Spinal cord (tissue), 10 donors: Measurements from ENCODE around the gene LMAN2L. TPM values are rescaled to one million over a fixed set of nuclear protein-coding genes. Genes with fewer than 3 reads are reported as not detected.
A peak's percentile ranks its signal among the peaks of the same experiment; 100 is the strongest.

Experiments
- DNase-seq, 6 donors: peaks; one replicate each; pipeline versions ENCODE4 v3.0.0 to v3.0.0-alpha.2; 2013 to 2015; ENCODE audit warnings: low spot score in 6 of 6, low read depth in 4 of 6
- H3K27ac ChIP-seq: one replicate; pipeline ENCODE4 v1.5.1; 2013; ENCODE audit warnings: low read depth, low read length, control low read depth
- H3K27me3 ChIP-seq: one replicate; pipeline ENCODE4 v1.6.1; 2013; ENCODE audit warnings: low read length; ENCODE audit not compliant: control insufficient read depth, insufficient read depth
- H3K36me3 ChIP-seq: one replicate; pipeline ENCODE4 v1.6.1; 2013; ENCODE audit warnings: low read length; ENCODE audit not compliant: control insufficient read depth, insufficient read depth
- H3K4me1 ChIP-seq: one replicate; pipeline ENCODE4 v1.6.1; 2013; ENCODE audit warnings: low read length; ENCODE audit not compliant: control insufficient read depth, insufficient read depth
- H3K4me3 ChIP-seq: one replicate; pipeline ENCODE4 v1.5.1; 2013; ENCODE audit warnings: low read depth, low read length, control low read depth
- H3K9me3 ChIP-seq: one replicate; pipeline ENCODE4 v1.6.1; 2013; ENCODE audit warnings: low read length; ENCODE audit not compliant: control insufficient read depth, insufficient read depth
- WGBS: methylation state at CpG from one replicate; pipeline ENCODE4 v1.1.5; 2013; ENCODE audit warnings: missing lambda C conversion rate; ENCODE audit not compliant: insufficient coverage; 5-methylcytosine and 5-hydroxymethylcytosine counted together
- polyA plus RNA-seq, 2 donors: library from polyadenylated mRNA; unstranded; fragments of 120-200 nt; gene quantifications; one replicate each; pipeline ENCODE4 v1.2.1, GENCODE V29; 2013; ENCODE audit not compliant: insufficient read length in 2 of 2
- total RNA-seq, 2 donors: library from RNA; depleted of rRNA in 1 of 2; stranded (reverse); fragments of 120-200 nt in 1 of 2; fragments of >200 nt in 1 of 2; gene quantifications; one replicate each; pipeline versions ENCODE4 v1.2.3 to v1.2.4, GENCODE V29; 2013 to 2014
- donor health status: healthy.

The LMAN2L gene
- total and polyA plus RNA-seq, 4 donors: 26.7 to 34.0 (median 31.7) TPM

DNA sequence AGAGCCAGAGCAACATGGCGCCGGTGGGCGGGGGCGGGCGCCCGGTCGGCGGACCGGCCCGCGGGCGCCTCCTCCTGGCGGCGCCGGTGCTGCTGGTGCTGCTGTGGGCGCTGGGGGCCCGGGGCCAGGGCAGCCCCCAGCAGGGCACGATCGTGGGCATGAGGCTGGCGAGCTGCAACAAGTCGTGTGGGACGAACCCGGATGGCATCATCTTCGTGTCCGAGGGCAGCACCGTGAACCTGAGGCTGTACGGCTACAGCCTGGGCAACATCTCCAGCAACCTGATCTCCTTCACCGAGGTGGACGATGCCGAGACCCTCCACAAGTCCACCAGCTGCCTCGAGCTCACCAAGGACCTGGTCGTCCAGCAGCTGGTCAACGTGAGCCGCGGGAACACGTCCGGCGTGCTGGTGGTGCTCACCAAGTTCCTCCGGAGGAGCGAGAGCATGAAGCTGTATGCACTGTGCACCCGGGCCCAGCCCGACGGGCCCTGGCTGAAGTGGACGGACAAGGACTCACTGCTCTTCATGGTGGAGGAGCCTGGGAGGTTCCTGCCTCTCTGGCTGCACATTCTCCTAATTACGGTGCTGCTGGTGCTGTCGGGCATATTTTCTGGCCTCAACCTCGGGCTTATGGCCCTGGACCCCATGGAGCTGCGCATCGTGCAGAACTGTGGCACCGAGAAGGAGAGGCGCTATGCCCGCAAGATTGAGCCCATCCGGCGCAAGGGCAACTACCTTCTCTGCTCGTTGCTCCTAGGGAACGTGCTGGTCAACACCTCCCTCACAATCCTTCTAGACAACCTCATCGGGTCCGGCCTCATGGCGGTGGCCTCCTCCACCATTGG is 21.3 kb upstream of the LMAN2L start:
- H3K36me3 ChIP-seq: no peaks in the 10 kb centered on the region
- peak overlapping the region; percentile 62 for H3K4me3 ChIP-seq
- H3K27me3 ChIP-seq: no peaks in the 10 kb centered on the region
- H3K4me1 ChIP-seq: peaks cover 46% of the 10 kb centered on the region
- peak overlapping the region; percentile 22 for H3K27ac ChIP-seq
- 33% methylated on average over 59 of the region's 59 CpGs for WGBS
- no peaks in the 10 kb centered on the region for H3K9me3 ChIP-seq
- DNase-seq: peak in 1 of 6 donors; percentile 38

- WGBS: under 1% methylated on average over 60 of the region's 62 CpGs
- Histone ChIP-seq H3K27ac (peak within 1 kb of the TSS; percentile 64), H3K36me3 (no peaks in the 10 kb centered on the region), H3K4me3 (peak within 1 kb of the TSS; percentile 62), H3K27me3 (no peaks in the 10 kb centered on the region), H3K9me3 (no peaks in the 10 kb centered on the region), H3K4me1 (peaks cover 43% of the 10 kb centered on the region)
- DNase-seq: peak; percentile 44 to 97 (median 86)
Observed at GRCh38 chr2:96760036-96760985, 20.4 kb upstream of the LMAN2L start, which contains the start of gene CNNM4. Gene CNNM4, plus strand, starts transcription at chr2:96760902. Its CDS starts 98 bp downstream, at chr2:96761000.

GRCh38 chr2:96759548-96759947 is 19.7 kb upstream of the LMAN2L start:
- Histone ChIP-seq H3K4me1 (peaks cover 41% of the 10 kb centered on the region), H3K9me3 (no peaks in the 10 kb centered on the region), H3K27me3 (no peaks in the 10 kb centered on the region), H3K36me3 (no peaks in the 10 kb centered on the region), H3K27ac (no peak overlapping the region), H3K4me3 (no peak overlapping the region)
- WGBS: no CpG with 5 or more reads among the region's 4 CpGs
- DNase-seq: no peak

DNA sequence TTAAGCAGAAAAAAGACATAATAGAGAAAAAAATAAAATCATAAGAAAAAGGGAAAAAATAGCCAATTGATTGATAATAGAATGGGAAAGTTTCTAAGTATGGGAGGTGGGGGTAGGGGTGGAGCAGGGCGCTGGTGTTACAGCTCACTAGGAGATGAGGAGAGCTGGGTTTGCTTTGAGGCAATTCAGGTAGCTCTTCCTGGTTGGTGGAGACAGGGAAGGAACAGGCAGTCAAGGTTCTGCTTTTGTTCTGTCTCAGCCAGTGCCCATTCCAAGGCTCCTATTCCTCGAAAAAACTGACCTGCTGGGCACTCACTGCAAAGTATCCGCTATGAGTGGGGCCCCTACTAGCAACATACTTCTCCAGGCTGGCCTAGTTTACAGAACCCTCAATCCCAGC is 19.1 kb upstream of the LMAN2L start:
- H3K27me3 ChIP-seq: no peaks in the 10 kb centered on the region
- WGBS: 82% methylated on average over 3 of the region's 3 CpGs
- H3K36me3 ChIP-seq: no peaks in the 10 kb centered on the region
- H3K27ac ChIP-seq: no peak overlapping the region
- H3K4me3 ChIP-seq: no peak overlapping the region
- H3K4me1 ChIP-seq: peaks cover 35% of the 10 kb centered on the region
- DNase-seq: no peak
- H3K9me3 ChIP-seq: no peaks in the 10 kb centered on the region

DNA sequence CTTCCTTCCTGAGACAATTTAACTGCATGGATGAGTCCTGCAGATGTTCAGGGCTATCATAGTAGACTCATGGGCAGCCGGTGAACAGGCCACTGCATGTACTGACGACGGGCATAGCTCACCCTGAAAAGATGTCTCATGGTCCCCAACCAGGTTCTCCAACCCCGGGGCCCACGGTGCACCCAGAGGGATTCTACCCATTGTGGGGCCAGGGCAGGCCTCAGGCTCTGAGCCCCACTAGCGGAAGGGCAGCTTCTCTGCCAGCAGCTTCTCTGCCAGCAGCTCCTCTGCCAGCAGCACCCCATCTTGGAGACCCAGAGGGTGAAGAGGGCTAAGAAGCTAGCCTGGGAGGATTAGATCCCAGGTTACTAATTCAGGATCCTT is 17.6 kb upstream of the LMAN2L start:
- DNase-seq: no peak
- 90% methylated on average over 6 of the region's 6 CpGs for WGBS
- H3K4me3 ChIP-seq: no peak overlapping the region
- no peaks in the 10 kb centered on the region for H3K36me3 ChIP-seq
- H3K9me3 ChIP-seq: no peaks in the 10 kb centered on the region
- H3K27ac ChIP-seq: no peak overlapping the region
- no peaks in the 10 kb centered on the region for H3K27me3 ChIP-seq
- peaks cover 20% of the 10 kb centered on the region for H3K4me1 ChIP-seq

GRCh38 chr2:96756788-96757476 is 17.1 kb upstream of the LMAN2L start:
- H3K4me1 ChIP-seq: peaks cover 16% of the 10 kb centered on the region
- H3K36me3 ChIP-seq: no peaks in the 10 kb centered on the region
- 86% methylated on average over 4 of the region's 5 CpGs for WGBS
- no peak overlapping the region for H3K4me3 ChIP-seq
- DNase-seq: no peak
- H3K27me3 ChIP-seq: no peaks in the 10 kb centered on the region
- H3K9me3 ChIP-seq: no peaks in the 10 kb centered on the region
- no peak overlapping the region for H3K27ac ChIP-seq

DNA sequence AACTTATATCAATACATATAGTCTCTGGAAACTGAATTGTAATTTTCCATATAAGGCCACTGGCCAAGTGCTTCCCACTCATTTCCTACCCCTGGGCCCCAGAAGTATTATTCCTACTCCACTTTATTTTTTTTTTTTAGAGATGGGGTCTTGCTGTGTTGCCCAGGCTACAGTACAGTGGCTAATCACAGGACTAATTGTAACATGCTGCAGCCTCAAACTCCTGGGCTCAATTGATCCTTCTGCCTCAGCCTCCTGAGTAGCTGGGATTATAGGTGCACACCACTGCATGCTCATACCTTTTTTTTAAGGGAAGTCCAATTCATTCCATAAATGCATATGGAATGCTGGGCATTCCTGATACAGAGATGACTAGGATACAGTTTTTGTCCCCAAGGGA is 14.5 kb upstream of the LMAN2L start:
- no peaks in the 10 kb centered on the region for H3K9me3 ChIP-seq

GRCh38 chr2:96753661-96754282 is 13.9 kb upstream of the LMAN2L start:
- no peaks in the 10 kb centered on the region for H3K36me3 ChIP-seq
- H3K4me1 ChIP-seq: no peaks in the 10 kb centered on the region
- no peaks in the 10 kb centered on the region for H3K9me3 ChIP-seq
- no peaks in the 10 kb centered on the region for H3K27me3 ChIP-seq
- 57% methylated on average over 4 of the region's 7 CpGs for WGBS
- H3K27ac ChIP-seq: no peak overlapping the region
- H3K4me3 ChIP-seq: no peak overlapping the region
- no peak for DNase-seq

More for the DNA sequence above, 14.5 kb upstream of the LMAN2L start:
- H3K4me3 ChIP-seq: no peak overlapping the region
- DNase-seq: no peak
- no peaks in the 10 kb centered on the region for H3K4me1 ChIP-seq
- no peak overlapping the region for H3K27ac ChIP-seq
- no peaks in the 10 kb centered on the region for H3K27me3 ChIP-seq
- H3K36me3 ChIP-seq: no peaks in the 10 kb centered on the region

- no peak overlapping the region for H3K27ac ChIP-seq
- 92% methylated on average over 8 of the region's 9 CpGs for WGBS
Observed at GRCh38 chr2:96751800-96752199, 11.9 kb upstream of the LMAN2L start.

More at GRCh38 chr2:96751800-96752199, 11.9 kb upstream of the LMAN2L start:
- no peak for DNase-seq
- H3K9me3 ChIP-seq: no peaks in the 10 kb centered on the region
- no peaks in the 10 kb centered on the region for H3K36me3 ChIP-seq
- no peaks in the 10 kb centered on the region for H3K4me1 ChIP-seq
- no peak overlapping the region for H3K4me3 ChIP-seq
- no peaks in the 10 kb centered on the region for H3K27me3 ChIP-seq
